ENCODE results near the gene EDC3.

DNA sequence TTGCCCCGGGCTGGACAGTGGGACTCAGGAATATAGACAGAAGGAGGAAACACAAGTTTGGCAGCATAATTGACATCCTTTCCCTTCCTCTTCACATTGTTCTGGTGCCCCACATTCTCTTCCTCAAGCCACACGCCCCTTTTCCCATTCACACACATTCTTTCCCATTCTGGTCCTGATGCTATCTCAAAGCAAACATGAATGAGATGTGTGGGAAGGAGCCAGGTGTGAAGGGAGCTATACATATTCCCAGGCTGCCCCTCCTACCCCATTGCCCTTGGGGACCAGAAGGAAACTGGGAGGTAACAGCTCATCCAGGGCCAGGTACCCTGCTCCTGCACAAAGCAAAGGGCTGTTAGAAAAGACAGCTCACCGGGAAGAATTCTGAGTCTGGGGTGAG is 103.6 kb downstream of the EDC3 start:
- TF ChIP-seq, protein P1, sequence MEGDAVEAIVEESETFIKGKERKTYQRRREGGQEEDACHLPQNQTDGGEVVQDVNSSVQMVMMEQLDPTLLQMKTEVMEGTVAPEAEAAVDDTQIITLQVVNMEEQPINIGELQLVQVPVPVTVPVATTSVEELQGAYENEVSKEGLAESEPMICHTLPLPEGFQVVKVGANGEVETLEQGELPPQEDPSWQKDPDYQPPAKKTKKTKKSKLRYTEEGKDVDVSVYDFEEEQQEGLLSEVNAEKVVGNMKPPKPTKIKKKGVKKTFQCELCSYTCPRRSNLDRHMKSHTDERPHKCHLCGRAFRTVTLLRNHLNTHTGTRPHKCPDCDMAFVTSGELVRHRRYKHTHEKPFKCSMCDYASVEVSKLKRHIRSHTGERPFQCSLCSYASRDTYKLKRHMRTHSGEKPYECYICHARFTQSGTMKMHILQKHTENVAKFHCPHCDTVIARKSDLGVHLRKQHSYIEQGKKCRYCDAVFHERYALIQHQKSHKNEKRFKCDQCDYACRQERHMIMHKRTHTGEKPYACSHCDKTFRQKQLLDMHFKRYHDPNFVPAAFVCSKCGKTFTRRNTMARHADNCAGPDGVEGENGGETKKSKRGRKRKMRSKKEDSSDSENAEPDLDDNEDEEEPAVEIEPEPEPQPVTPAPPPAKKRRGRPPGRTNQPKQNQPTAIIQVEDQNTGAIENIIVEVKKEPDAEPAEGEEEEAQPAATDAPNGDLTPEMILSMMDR (IDR thresholded peaks at IDR 0.05) = no peak
- no peak for TF ChIP-seq POLR2A (IDR thresholded peaks at IDR 0.05)
